Measurements from ENCODE around the gene TRIM10. TPM values are rescaled to one million over a fixed set of nuclear protein-coding genes. Genes with fewer than 3 reads are reported as not detected.

Gene TRIM10
- polyA plus RNA-seq (2013, experiment 1 of 2; ENCODE audit: insufficient read length) = not detected
- polyA plus RNA-seq (2013, experiment 2 of 2; ENCODE audit: insufficient read length) = 0.04 TPM

- no peak for DNase-seq
Measured at GRCh38 chr6:30160785-30161531, at the start of gene TRIM10. TSS of gene TRIM10 (minus strand) at chr6:30161211. CDS start at chr6:30160858, 353 bp downstream.

GRCh38 chr6:30207619-30208295 lies 46.7 kb upstream of the TRIM10 start:
- DNase-seq = peak; percentile 45

- no peak for DNase-seq
Measured at GRCh38 chr6:30206799-30207618, 46.0 kb upstream of the TRIM10 start.

- peak; percentile 26 for DNase-seq
Measured at GRCh38 chr6:30206152-30206551, 45.1 kb upstream of the TRIM10 start.

- no peak for DNase-seq
Measured at GRCh38 chr6:30204116-30204515, 43.1 kb upstream of the TRIM10 start.

- no peak for DNase-seq
Measured at GRCh38 chr6:30202366-30202765, 41.4 kb upstream of the TRIM10 start.

GRCh38 chr6:30200551-30201281 lies 39.7 kb upstream of the TRIM10 start:
- no peak for DNase-seq

GRCh38 chr6:30198166-30199084 lies 37.4 kb upstream of the TRIM10 start:
- no peak for DNase-seq

GRCh38 chr6:30196376-30196775 lies 35.4 kb upstream of the TRIM10 start:
- DNase-seq = no peak

GRCh38 chr6:30195951-30196350 lies 34.9 kb upstream of the TRIM10 start:
- DNase-seq = no peak

GRCh38 chr6:30194797-30195690 lies 34.0 kb upstream of the TRIM10 start:
- no peak for DNase-seq

- DNase-seq = no peak
Measured at GRCh38 chr6:30192076-30192475, 31.1 kb upstream of the TRIM10 start.

- no peak for DNase-seq
Measured at GRCh38 chr6:30188541-30188940, 27.5 kb upstream of the TRIM10 start.

- no peak for DNase-seq
Measured at GRCh38 chr6:30185846-30186484, 25.0 kb upstream of the TRIM10 start.

- no peak for DNase-seq
Measured at GRCh38 chr6:30184417-30185031, 23.5 kb upstream of the TRIM10 start.

GRCh38 chr6:30180145-30180544 lies 19.1 kb upstream of the TRIM10 start:
- no peak for DNase-seq

- DNase-seq = no peak
Measured at GRCh38 chr6:30178837-30179236, 17.8 kb upstream of the TRIM10 start.

GRCh38 chr6:30175765-30176164 lies 14.8 kb upstream of the TRIM10 start:
- DNase-seq = no peak

GRCh38 chr6:30172681-30173080 lies 11.7 kb upstream of the TRIM10 start:
- DNase-seq = no peak

Measured in fibroblast of skin of back (primary cell).